ENCODE data around the gene RUNX1. TPM values are rescaled to one million over a fixed set of nuclear protein-coding genes. Genes with fewer than 3 reads are reported as not detected.
A peak's percentile ranks its signal among the peaks of the same experiment; 100 is the strongest.

RUNX1 gene
- total and polyA plus RNA-seq, 2 donors (not counting 1 experiment from before 2014, with no cell fraction given), result 26.3 to 73.0 TPM

DNA sequence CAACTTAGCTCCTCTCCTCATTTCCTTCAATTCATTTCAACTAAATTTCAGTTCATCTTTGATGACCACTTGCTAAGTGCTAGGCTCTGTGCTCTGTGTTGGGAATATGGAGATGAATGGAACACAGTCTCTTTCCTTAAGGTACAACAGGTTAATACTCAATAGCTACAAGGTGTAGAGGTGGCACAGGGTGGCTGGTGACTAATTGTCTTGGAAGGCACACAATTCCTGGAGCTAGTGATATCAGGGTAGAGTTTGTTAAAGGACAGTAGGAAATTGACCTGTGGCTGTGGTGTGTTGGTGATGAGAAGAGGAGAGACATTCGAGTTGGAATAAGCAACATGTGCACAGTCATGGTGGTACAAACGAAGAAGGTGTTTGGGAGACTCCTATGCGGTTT is 124.9 kb downstream of the RUNX1 start:
- TF ChIP-seq EZH2 (IDR thresholded peaks at IDR 0.05; ENCODE audit: borderline replicate concordance, insufficient read depth, low read depth, low read length, poor library complexity, severe bottlenecking), result no peak
- no peak for TF ChIP-seq CTCF (IDR thresholded peaks at IDR 0.05)
- Histone ChIP-seq H3K4me1 (ENCODE audit: control insufficient read depth in 2 of 2, insufficient read depth in 2 of 2, low read length in 2 of 2) (peaks cover 41 to 44% of the 10 kb centered on the region in 2 donors), H4K20me1 (ENCODE audit: control insufficient read depth, insufficient read depth, low read length, poor library complexity, severe bottlenecking) (peaks cover 7% of the 10 kb centered on the region), H3K27ac (ENCODE audit: low read length in 2 of 2) (peak overlapping the region in 1 of 2 donors; percentile 80), H3K9me3 (ENCODE audit: control extremely low read depth in 1 of 3, control insufficient read depth in 2 of 3, insufficient read depth in 1 of 3, low read length in 2 of 3) (no peaks in the 10 kb centered on the region), H3K4me2 (replicated peaks; ENCODE audit: low read depth, low read length, poor library complexity, severe bottlenecking) (peak overlapping the region; percentile 53), H3K79me2 (ENCODE audit: control insufficient read depth, insufficient read depth, low read length) (peaks cover 97% of the 10 kb centered on the region), H2AFZ (ENCODE audit: insufficient read depth, low read depth, low read length, poor library complexity, severe bottlenecking) (no peak overlapping the region), H3K27me3 (replicated peaks in 1 of 4; ENCODE audit: control extremely low read depth in 1 of 4, control insufficient read depth in 3 of 4, insufficient read depth in 4 of 4, low read length in 3 of 4) (no peaks in the 10 kb centered on the region), H3K36me3 (replicated peaks in 1 of 2; ENCODE audit: control extremely low read depth in 1 of 2, control insufficient read depth in 1 of 2, extremely low read depth in 1 of 2, insufficient read depth in 2 of 2, low read length in 1 of 2) (no peaks in the 10 kb centered on the region), H3K4me3 (ENCODE audit: control extremely low read depth in 1 of 5, extremely low read depth in 1 of 5, insufficient read depth in 1 of 5, low read depth in 2 of 5, low read length in 4 of 5) (no peak overlapping the region), H3K9ac (ENCODE audit: low read length) (no peak overlapping the region)
- POLR2A ChIA-PET, result interaction anchor here (0.8 kb wide), 1 partner anchor 14 kb away, joined by 5 read pairs; no protein-coding TSS in a partner anchor
- 97% methylated on average over 2 of the region's 3 CpGs for WGBS (ENCODE audit: insufficient coverage)
- intact Hi-C loops (cut with micrococcal nuclease), result loop anchor here (2.0 kb wide), 1 partner anchor 13 kb away; no protein-coding TSS in a partner anchor
- Mint-ChIP-seq H3K27ac (peak overlapping the region; percentile 77), H3K27me3 (no peaks in the 10 kb centered on the region), H3K4me1 (peaks cover 72% of the 10 kb centered on the region), H3K9me3 (ENCODE audit: insufficient read depth) (peaks cover 4% of the 10 kb centered on the region), H3K4me3 (peak overlapping the region; percentile 1)
- CTCF ChIA-PET, result no interaction called here
- ATAC-seq (ENCODE audit: low read depth), result no peak
- DNase-seq, result no peak

- H3K4me3 ChIP-seq (ENCODE audit: control extremely low read depth in 1 of 5, extremely low read depth in 1 of 5, insufficient read depth in 1 of 5, low read depth in 2 of 5, low read length in 4 of 5), result no peak overlapping the region
- ChIA-PET CTCF (no interaction called here), POLR2A (interaction anchor here (0.8 kb wide), 1 partner anchor 13 kb away, joined by 5 read pairs; no protein-coding TSS in a partner anchor)
- peaks cover 96% of the 10 kb centered on the region for H3K79me2 ChIP-seq (ENCODE audit: control insufficient read depth, insufficient read depth, low read length)
- no peaks in the 10 kb centered on the region for H3K36me3 ChIP-seq (replicated peaks in 1 of 2; ENCODE audit: control extremely low read depth in 1 of 2, control insufficient read depth in 1 of 2, extremely low read depth in 1 of 2, insufficient read depth in 2 of 2, low read length in 1 of 2)
- no peak overlapping the region for H3K4me2 ChIP-seq (replicated peaks; ENCODE audit: low read depth, low read length, poor library complexity, severe bottlenecking)
- H2AFZ ChIP-seq (ENCODE audit: insufficient read depth, low read depth, low read length, poor library complexity, severe bottlenecking), result no peak overlapping the region
- DNase-seq (no peak), ATAC-seq (ENCODE audit: low read depth) (no peak)
- Mint-ChIP-seq H3K4me1 (peaks cover 74% of the 10 kb centered on the region), H3K4me3 (no peak overlapping the region), H3K27ac (no peak overlapping the region), H3K9me3 (ENCODE audit: insufficient read depth) (peaks cover 4% of the 10 kb centered on the region), H3K27me3 (no peaks in the 10 kb centered on the region)
- WGBS (ENCODE audit: insufficient coverage), result 100% methylated on average over 1 of the region's 4 CpGs
- H3K4me1 ChIP-seq (ENCODE audit: control insufficient read depth in 2 of 2, insufficient read depth in 2 of 2, low read length in 2 of 2), result peaks cover 46 to 48% of the 10 kb centered on the region in 2 donors
- H3K27me3 ChIP-seq (replicated peaks in 1 of 4; ENCODE audit: control extremely low read depth in 1 of 4, control insufficient read depth in 3 of 4, insufficient read depth in 4 of 4, low read length in 3 of 4), result no peaks in the 10 kb centered on the region
- H3K9me3 ChIP-seq (ENCODE audit: control extremely low read depth in 1 of 3, control insufficient read depth in 2 of 3, insufficient read depth in 1 of 3, low read length in 2 of 3), result no peaks in the 10 kb centered on the region
- H3K27ac ChIP-seq (ENCODE audit: low read length in 2 of 2), result no peak overlapping the region
- H3K9ac ChIP-seq (ENCODE audit: low read length), result no peak overlapping the region
- intact Hi-C loops (cut with micrococcal nuclease), result loop anchor here (2.0 kb wide), 1 partner anchor 13 kb away; no protein-coding TSS in a partner anchor
- H4K20me1 ChIP-seq (ENCODE audit: control insufficient read depth, insufficient read depth, low read length, poor library complexity, severe bottlenecking), result peaks cover 7% of the 10 kb centered on the region
- no peak for TF ChIP-seq EZH2 (IDR thresholded peaks at IDR 0.05; ENCODE audit: borderline replicate concordance, insufficient read depth, low read depth, low read length, poor library complexity, severe bottlenecking)
- TF ChIP-seq CTCF (IDR thresholded peaks at IDR 0.05), result no peak
Measured at GRCh38 chr21:34923626-34924025, 125.5 kb downstream of the RUNX1 start.

All from B cell (primary cell).